Measurements from ENCODE around the gene NOL4.

GRCh38 chr18:34222307-34223163 is 2.2 kb downstream of the NOL4 start:
- TF ChIP-seq CTCF (conservative IDR thresholded peaks at IDR 0.05; ENCODE audit: low read length) (no peak), EZH2phosphoT487 (IDR thresholded peaks at IDR 0.05; ENCODE audit: borderline replicate concordance, low read depth, low read length) (no peak)
